Loucy (cell line): Measurements from ENCODE around the gene DOCK3.

Experiments
- EZH2phosphoT487 ChIP-seq: fragments of 200-600 bp; IDR thresholded peaks from 2 replicates; pipeline ENCODE4 v1.6.1; 2018; ENCODE audit warnings: antibody characterized with exemption, mild to moderate bottlenecking, moderate library complexity, borderline replicate concordance
- TF ChIP-seq, protein P1 (sequence below): fragments of 200-600 bp; sonication (generic); conservative IDR thresholded peaks from 2 replicates; pipeline ENCODE4 v1.5.1; 2014; ENCODE audit warnings: mild to moderate bottlenecking, antibody characterized with exemption, low read length

DNA sequence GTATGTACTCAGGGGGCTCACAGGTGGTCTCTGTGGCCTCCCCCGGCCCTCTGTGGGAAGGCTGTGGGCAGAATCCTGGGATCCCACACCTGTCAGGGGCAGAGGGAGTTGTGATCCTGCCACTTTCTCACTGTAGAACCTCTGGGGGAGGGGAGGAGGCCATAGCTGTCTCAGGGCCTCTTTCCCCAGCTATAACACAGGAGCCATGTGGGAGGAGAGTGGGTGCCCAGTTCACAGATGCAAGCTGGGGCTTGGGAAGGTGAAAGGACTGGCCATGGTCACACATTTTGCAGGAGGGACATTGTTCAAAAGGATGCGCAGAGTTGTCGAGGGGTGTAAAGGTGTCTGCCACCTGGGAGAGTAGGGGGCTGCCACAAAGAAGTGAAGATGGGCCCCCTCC is 46.1 kb upstream of the DOCK3 start:
- TF ChIP-seq, protein P1, sequence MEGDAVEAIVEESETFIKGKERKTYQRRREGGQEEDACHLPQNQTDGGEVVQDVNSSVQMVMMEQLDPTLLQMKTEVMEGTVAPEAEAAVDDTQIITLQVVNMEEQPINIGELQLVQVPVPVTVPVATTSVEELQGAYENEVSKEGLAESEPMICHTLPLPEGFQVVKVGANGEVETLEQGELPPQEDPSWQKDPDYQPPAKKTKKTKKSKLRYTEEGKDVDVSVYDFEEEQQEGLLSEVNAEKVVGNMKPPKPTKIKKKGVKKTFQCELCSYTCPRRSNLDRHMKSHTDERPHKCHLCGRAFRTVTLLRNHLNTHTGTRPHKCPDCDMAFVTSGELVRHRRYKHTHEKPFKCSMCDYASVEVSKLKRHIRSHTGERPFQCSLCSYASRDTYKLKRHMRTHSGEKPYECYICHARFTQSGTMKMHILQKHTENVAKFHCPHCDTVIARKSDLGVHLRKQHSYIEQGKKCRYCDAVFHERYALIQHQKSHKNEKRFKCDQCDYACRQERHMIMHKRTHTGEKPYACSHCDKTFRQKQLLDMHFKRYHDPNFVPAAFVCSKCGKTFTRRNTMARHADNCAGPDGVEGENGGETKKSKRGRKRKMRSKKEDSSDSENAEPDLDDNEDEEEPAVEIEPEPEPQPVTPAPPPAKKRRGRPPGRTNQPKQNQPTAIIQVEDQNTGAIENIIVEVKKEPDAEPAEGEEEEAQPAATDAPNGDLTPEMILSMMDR = no peak
- TF ChIP-seq EZH2phosphoT487 = no peak
